K562 (cell line): ENCODE measurements around the gene SEMA4G. TPM values are rescaled to one million over a fixed set of nuclear protein-coding genes. Genes with fewer than 3 reads are reported as not detected.

ENCODE experiments used
- ATAC-seq: fragments of 200-7000 bp; cut with Tn5 transposase; 3 replicates; pipeline ENCODE4 v1.9.1; 2020; ENCODE audit warnings: moderate library complexity
- BruUV-seq: library from RNA; stranded (reverse); fragments of 400-500 nt; replicated peaks from 2 replicates; lab custom pipeline; 2021; lab: Mats Ljungman, UMichigan
- CTCF ChIA-PET: fragments of 300-600 bp; formaldehyde crosslinking; extraction: SDS; loops from one replicate; lab custom pipeline; 2021; ENCODE audit warnings: low intra/inter-chr PET ratio; lab: Yijun Ruan, JAX
- POLR2A ChIA-PET: fragments of 300-600, 350-650 bp; sonication (Branson Sonifier 250); formaldehyde crosslinking; extraction: SDS; loops from one replicate; lab custom pipeline; 2021; ENCODE audit warnings: antibody characterized with exemption, inconsistent platforms; lab: Yijun Ruan, JAX
- DNase-seq, 4 experiments: peaks; one replicate each; pipeline versions ENCODE4 v3.0.0 to v3.0.0-alpha.2; 2011 to 2018; ENCODE audit warnings: low spot score in 3 of 4, mixed read lengths in 3 of 4; ENCODE audit errors: extremely low read depth in 1 of 4
- FAIRE-seq: peaks from 2 replicates; lab custom pipeline; 2011; peaks lifted over from hg19 to GRCh38; lab: Jason Lieb, UNC
- H2AFZ ChIP-seq: 2 replicates; pipeline ENCODE4 v1.6.0; 2011; ENCODE audit warnings: low read depth, low read length, control low read depth, inconsistent platforms
- H3K27ac ChIP-seq: fragments of 200-600 bp; 3 replicates; pipeline ENCODE4 v1.8.0; 2011; ENCODE audit warnings: low read depth, mild to moderate bottlenecking, control low read depth, inconsistent platforms, low read length, moderate library complexity, mixed read lengths; ENCODE audit errors: extremely low read depth
- H3K27me3 ChIP-seq, 2 experiments: fragments of 300-600 bp in 1 of 2; 2 replicates in 1 of 2; 3 replicates in 1 of 2; pipeline versions ENCODE4 v1.6.0 to v1.8.0; 2011; ENCODE audit warnings: inconsistent platforms in 2 of 2, low read length in 2 of 2, mild to moderate bottlenecking in 1 of 2, mixed read lengths in 1 of 2, moderate library complexity in 1 of 2; ENCODE audit not compliant: control insufficient read depth in 2 of 2, insufficient read depth in 2 of 2
- H3K36me3 ChIP-seq: fragments of 300-600 bp; 3 replicates; pipeline ENCODE4 v1.8.0; 2011; ENCODE audit warnings: mild to moderate bottlenecking, low read length, inconsistent platforms; ENCODE audit not compliant: control insufficient read depth, insufficient read depth
- H3K4me1 ChIP-seq, 2 experiments: fragments of 200-600 bp in 1 of 2; replicated peaks in 1 of 2; 2 replicates in 1 of 2; 3 replicates in 1 of 2; pipeline versions ENCODE4 v1.5.1 to v1.8.0; 2011; ENCODE audit warnings: inconsistent platforms in 2 of 2, low read length in 2 of 2, mild to moderate bottlenecking in 1 of 2, mixed read lengths in 1 of 2, moderate library complexity in 1 of 2; ENCODE audit not compliant: control insufficient read depth in 2 of 2, insufficient read depth in 2 of 2
- H3K4me2 ChIP-seq: 2 replicates; pipeline ENCODE4 v1.6.1; 2011; ENCODE audit warnings: low read length, control low read depth, inconsistent platforms, mixed read lengths; ENCODE audit not compliant: insufficient read depth
- H3K4me3 ChIP-seq: fragments of 200-600 bp; sonication (generic), shearing (Covaris generic); 2 replicates; pipeline ENCODE4 v1.5.1; 2016; ENCODE audit warnings: control low read depth, inconsistent platforms
- H3K79me2 ChIP-seq: fragments of 200-600 bp; 3 replicates; pipeline ENCODE4 v1.8.0; 2011; ENCODE audit warnings: low read length, inconsistent platforms; ENCODE audit not compliant: control insufficient read depth, insufficient read depth
- H3K9ac ChIP-seq, 2 experiments: 2 replicates each; pipeline versions ENCODE4 v1.6.0 to v1.6.1; 2011; ENCODE audit warnings: low read depth in 2 of 2, low read length in 2 of 2, control low read depth in 1 of 2, inconsistent platforms in 1 of 2, mild to moderate bottlenecking in 1 of 2, mixed read lengths in 1 of 2; ENCODE audit not compliant: insufficient read depth in 1 of 2
- H3K9me1 ChIP-seq: one replicate; pipeline ENCODE4 v1.6.0; 2011; ENCODE audit warnings: inconsistent platforms, mild to moderate bottlenecking, low read length, moderate library complexity; ENCODE audit not compliant: control insufficient read depth, insufficient read depth
- H3K9me3 ChIP-seq: replicated peaks from 2 replicates; pipeline ENCODE4 v1.5.1; 2011; ENCODE audit warnings: low read depth, low read length, inconsistent platforms; ENCODE audit not compliant: control insufficient read depth, insufficient read depth
- H4K20me1 ChIP-seq: replicated peaks from 2 replicates; pipeline ENCODE4 v1.6.1; 2011; ENCODE audit warnings: low read length, inconsistent platforms, mixed read lengths; ENCODE audit not compliant: control insufficient read depth, insufficient read depth
- ASH1L ChIP-seq: fragments of 450-650 bp; IDR thresholded peaks from 2 replicates; pipeline ENCODE4 v1.6.1; 2018; ENCODE audit warnings: borderline replicate concordance, mild to moderate bottlenecking, low read depth; ENCODE audit not compliant: partially characterized antibody
- CHD4 ChIP-seq: fragments of 200-600 bp; sonication (generic); IDR thresholded peaks from 3 replicates; pipeline ENCODE4 v1.6.1; 2012; ENCODE audit warnings: low read depth, mild to moderate bottlenecking, mixed read lengths, low read length, inconsistent platforms; ENCODE audit not compliant: insufficient read depth, insufficient replicate concordance, poor library complexity, severe bottlenecking
- ELF2 ChIP-seq: fragments of 250-450 bp; sonication (Bioruptor Pico); IDR thresholded peaks from 2 replicates; pipeline ENCODE4 v1.5.0; 2021; ENCODE audit warnings: mild to moderate bottlenecking
- EP400 ChIP-seq: fragments of 450-650 bp; IDR thresholded peaks from 2 replicates; pipeline ENCODE4 v1.6.1; 2017; ENCODE audit warnings: antibody characterized with exemption, mild to moderate bottlenecking, moderate library complexity
- FOXK1 ChIP-seq: sonication (generic); formaldehyde crosslinking; IDR thresholded peaks from 2 replicates; pipeline ENCODE4 v1.8.0; 2022; ENCODE audit warnings: missing genetic modification reagents, mild to moderate bottlenecking, borderline replicate concordance
- HMGXB4 ChIP-seq: sonication (generic); formaldehyde crosslinking; IDR thresholded peaks from 2 replicates; pipeline ENCODE4 v1.8.1; 2023; ENCODE audit warnings: mild to moderate bottlenecking, missing genetic modification reagents
- HNRNPL ChIP-seq: fragments of 200-400 bp; formaldehyde crosslinking; IDR thresholded peaks from 2 replicates; pipeline ENCODE4 v1.6.1; 2017; ENCODE audit warnings: low read depth, mild to moderate bottlenecking, low read length
- KDM5B ChIP-seq: fragments of 200-600 bp; sonication (generic); IDR thresholded peaks from 2 replicates; pipeline ENCODE4 v1.6.1; 2012; ENCODE audit warnings: low read depth, mild to moderate bottlenecking, moderate library complexity, low read length, control low read depth, inconsistent platforms; ENCODE audit not compliant: insufficient replicate concordance
- PHB2 ChIP-seq: fragments of 450-650 bp; IDR thresholded peaks from 2 replicates; pipeline ENCODE4 v1.6.1; 2017; ENCODE audit warnings: low read depth
- POLR2AphosphoS5 ChIP-seq: IDR thresholded peaks from 2 replicates; pipeline ENCODE4 v1.6.1; 2011; ENCODE audit warnings: mild to moderate bottlenecking, low read depth, low read length, moderate library complexity; ENCODE audit not compliant: control insufficient read depth, insufficient read depth
- RBM15 ChIP-seq: fragments of 200-400 bp; formaldehyde crosslinking; IDR thresholded peaks from 2 replicates; pipeline ENCODE4 v1.6.1; 2018; ENCODE audit warnings: mild to moderate bottlenecking, low read length, moderate library complexity; ENCODE audit not compliant: insufficient read depth
- RCOR1 ChIP-seq, 2 experiments: IDR thresholded peaks; 2 replicates each; pipeline ENCODE4 v1.6.1; 2012; ENCODE audit warnings: low read depth in 2 of 2, low read length in 2 of 2, borderline replicate concordance in 1 of 2, improper control_type of control experiment in 1 of 2
- USF2 ChIP-seq: sonication (generic); formaldehyde crosslinking; IDR thresholded peaks from 2 replicates; pipeline ENCODE4 v1.5.0; 2020; ENCODE audit warnings: missing genetic modification reagents
- ZFX ChIP-seq: sonication (generic); formaldehyde crosslinking; IDR thresholded peaks from 2 replicates; pipeline ENCODE4 v1.8.0; 2022; ENCODE audit warnings: mild to moderate bottlenecking, missing genetic modification reagents, moderate library complexity
- ZNF449 ChIP-seq: fragments of 250-450 bp; sonication (Bioruptor Pico); IDR thresholded peaks from 2 replicates; pipeline ENCODE4 v1.8.0; 2022; ENCODE audit warnings: moderate library complexity, mild to moderate bottlenecking, inconsistent platforms
- WGBS: fragments of 100-300 bp; shearing (Covaris generic); methylation state at CpG from one replicate; pipeline ENCODE4 v1.1.6; 2016; ENCODE audit warnings: low coverage, mixed read lengths; ENCODE audit not compliant: insufficient coverage; ENCODE audit errors: missing lambda C conversion rate; 5-methylcytosine and 5-hydroxymethylcytosine counted together
- in situ Hi-C: fragments of 300-500 bp; cut with MboI; formaldehyde crosslinking; loops from 4 replicates; pipeline ENCODE4 v1.15.0; 2018; ENCODE audit warnings: inconsistent platforms, mixed read lengths
- intact Hi-C: fragments of 100-400 bp; cut with micrococcal nuclease; formaldehyde crosslinking; loops from 2 replicates; pipeline ENCODE4 v1.14.2; 2022
- polyA plus RNA-seq, 8 experiments: library from polyadenylated mRNA; depleted of rRNA in 4 of 8; stranded (reverse) in 5 of 8; unstranded in 3 of 8; fragments of >200 nt; fragmentation: Nextera tagmentation in 2 of 8; fragmentation: Illumina TruSeq in 1 of 8; extraction: Ambion mirVana in 2 of 8; extraction: Trizol in 1 of 8; gene quantifications; 2 replicates each; pipeline versions ENCODE4 v1.2.1 to v1.2.3, GENCODE V29; 2011 to 2014; ENCODE audit warnings: inconsistent platforms in 1 of 8, missing spikeins in 1 of 8
- total RNA-seq, 7 experiments: library from RNA; depleted of rRNA in 6 of 7; stranded (reverse); fragments of >200 nt in 6 of 7; fragmentation: Illumina TruSeq in 2 of 7; extraction: Trizol in 2 of 7; gene quantifications; 2 replicates each; pipeline versions ENCODE4 v1.2.1 to v1.2.3, GENCODE V29; 2011 to 2021; ENCODE audit warnings: low replicate concordance in 1 of 7

SEMA4G gene
- total and polyA plus RNA-seq, 9 of the 15 experiments (the other 6 are each of a cell fraction or from before 2014, with no cell fraction given): 0.40 to 7.8 (median 1.8) TPM

- POLR2A ChIA-PET: interaction anchor here (0.6 to 1.0 kb wide), 2 partner anchors 9 to 11 kb away, joined by 3 to 4 read pairs; no protein-coding TSS in a partner anchor
- FAIRE-seq: peak; percentile 11
- Histone ChIP-seq H3K79me2 (peaks cover 58% of the 10 kb centered on the region), H3K36me3 (peaks cover 33% of the 10 kb centered on the region; the same call in 2 of the 3 replicates), H3K9me1 (no peaks in the 10 kb centered on the region), H2AFZ (peak overlapping the region; percentile 86), H4K20me1 (no peaks in the 10 kb centered on the region), H3K4me2 (peak overlapping the region; percentile 100), H3K4me3 (peak overlapping the region; percentile 76), H3K27me3 (no peaks in the 10 kb centered on the region), H3K9me3 (no peaks in the 10 kb centered on the region), H3K9ac (peak overlapping the region; percentile 85 to 90), H3K4me1 (peaks cover 26 to 72% of the 10 kb centered on the region in 2 experiments; a peak in 4 of 5 replicates), H3K27ac (peak overlapping the region; percentile 93)
- peak; percentile 57 to 83 (median 72) for DNase-seq
- BruUV-seq: no TSS peak
- CTCF ChIA-PET: interaction anchor here (9.3 kb wide), 1 partner anchor 15 kb away, joined by 150 read pairs; no protein-coding TSS in a partner anchor
- intact Hi-C loops (loop anchor here (1.0 kb wide), 1 partner anchor 14 kb away; no protein-coding TSS in a partner anchor), in situ Hi-C loops (loop anchor here (25.0 kb wide), 1 partner anchor 1040 kb away; no protein-coding TSS in a partner anchor)
- WGBS: 0% methylated on average over 25 of the region's 66 CpGs
- ATAC-seq: peak; percentile 75
- TF ChIP-seq USF2 (peak; percentile 55), ELF2 (CRISPR knock-in tag) (no peak), KDM5B (peak; percentile 50), RBM15 (no peak), HNRNPL (0 out of 2 replicates have a peak, but pooled peaks have one; percentile 27), ZNF449 (CRISPR knock-in tag) (no peak), RCOR1 (IDR thresholded peaks at IDR 0.05; ENCODE audit: borderline replicate concordance in 1 of 2, low read depth in 2 of 2, low read length in 2 of 2) (peak in 1 of 2 experiments; percentile 19; a peak in 1 of 4 replicates), FOXK1 (CRISPR knock-in tag) (no peak), EP400 (peak; percentile 71), ASH1L (no peak), POLR2AphosphoS5 (no peak), CHD4 (peak; percentile 17), ZFX (peak; percentile 76), HMGXB4 (peak; percentile 47; the same call in 1 of the 2 replicates), PHB2 (no peak)
Observed at GRCh38 chr10:100997360-100998182, 28.3 kb downstream of the SEMA4G start.
